ENCODE results near the gene BSN.

The BSN gene

DNA sequence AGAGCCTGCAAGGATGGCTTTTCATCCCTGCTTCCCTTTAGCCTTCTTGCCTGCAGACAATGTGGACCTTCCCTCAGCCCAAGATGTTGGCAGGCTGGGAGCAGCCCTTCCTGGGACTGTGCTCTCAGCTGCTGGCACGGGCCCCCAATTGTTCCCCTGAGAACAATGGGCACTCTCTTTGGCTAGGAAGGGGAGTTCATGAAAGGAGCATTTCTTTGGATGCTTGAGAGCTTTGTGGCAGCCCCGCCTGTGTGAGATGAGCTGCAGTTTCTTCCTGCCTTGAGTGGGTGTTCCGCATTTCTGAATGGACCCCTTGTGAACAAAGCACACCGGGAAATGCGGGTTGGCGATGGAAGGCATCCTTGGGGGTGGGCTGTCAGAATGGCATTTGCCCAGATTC is 35.0 kb upstream of the BSN start:
- Histone ChIP-seq H3K9ac (ENCODE audit: low read depth in 1 of 2, low read length in 2 of 2) (no peak overlapping the region), H3K27ac (ENCODE audit: low read depth, low read length) (no peak overlapping the region), H3K27me3 (ENCODE audit: control insufficient read depth in 1 of 2, insufficient read depth in 2 of 2, low read length in 2 of 2) (no peaks in the 10 kb centered on the region), H3K36me3 (ENCODE audit: control insufficient read depth in 1 of 2, insufficient read depth in 2 of 2, low read length in 2 of 2) (peaks cover 0 to 46% of the 10 kb centered on the region in 2 donors), H3K4me1 (ENCODE audit: control insufficient read depth in 1 of 2, insufficient read depth in 2 of 2, low read length in 2 of 2) (no peaks in the 10 kb centered on the region), H3K4me3 (ENCODE audit: low read depth in 1 of 2, low read length in 2 of 2) (no peak overlapping the region), H3K9me3 (ENCODE audit: control insufficient read depth in 1 of 2, low read length in 2 of 2) (no peaks in the 10 kb centered on the region)

DNA sequence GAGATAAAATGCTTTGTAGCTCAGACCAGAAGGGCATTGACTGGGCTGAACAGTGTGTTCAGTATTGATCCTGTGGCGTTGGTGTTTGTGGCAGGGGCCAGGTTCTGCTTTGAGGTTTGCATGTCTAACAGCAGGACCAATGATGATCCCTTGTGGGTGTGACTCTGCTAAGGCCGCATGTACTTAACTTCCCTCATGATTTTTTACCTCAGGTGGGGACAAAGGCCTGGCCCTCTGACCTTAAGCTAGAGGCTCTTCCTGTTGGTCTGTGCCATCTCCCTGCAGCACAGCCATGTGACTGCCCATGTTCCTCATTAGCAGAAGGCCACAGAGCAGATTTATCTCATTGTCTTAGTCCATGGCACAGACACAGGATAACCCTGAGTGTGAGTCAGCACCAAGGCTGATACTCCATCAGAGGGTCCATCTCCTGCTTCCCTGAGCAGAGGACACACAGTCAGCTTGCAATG is 34.3 kb upstream of the BSN start:
- Histone ChIP-seq H3K36me3 (ENCODE audit: control insufficient read depth in 1 of 2, insufficient read depth in 2 of 2, low read length in 2 of 2) (peaks cover 0 to 44% of the 10 kb centered on the region in 2 donors), H3K27ac (ENCODE audit: low read depth, low read length) (no peak overlapping the region), H3K9ac (ENCODE audit: low read depth in 1 of 2, low read length in 2 of 2) (no peak overlapping the region)

DNA sequence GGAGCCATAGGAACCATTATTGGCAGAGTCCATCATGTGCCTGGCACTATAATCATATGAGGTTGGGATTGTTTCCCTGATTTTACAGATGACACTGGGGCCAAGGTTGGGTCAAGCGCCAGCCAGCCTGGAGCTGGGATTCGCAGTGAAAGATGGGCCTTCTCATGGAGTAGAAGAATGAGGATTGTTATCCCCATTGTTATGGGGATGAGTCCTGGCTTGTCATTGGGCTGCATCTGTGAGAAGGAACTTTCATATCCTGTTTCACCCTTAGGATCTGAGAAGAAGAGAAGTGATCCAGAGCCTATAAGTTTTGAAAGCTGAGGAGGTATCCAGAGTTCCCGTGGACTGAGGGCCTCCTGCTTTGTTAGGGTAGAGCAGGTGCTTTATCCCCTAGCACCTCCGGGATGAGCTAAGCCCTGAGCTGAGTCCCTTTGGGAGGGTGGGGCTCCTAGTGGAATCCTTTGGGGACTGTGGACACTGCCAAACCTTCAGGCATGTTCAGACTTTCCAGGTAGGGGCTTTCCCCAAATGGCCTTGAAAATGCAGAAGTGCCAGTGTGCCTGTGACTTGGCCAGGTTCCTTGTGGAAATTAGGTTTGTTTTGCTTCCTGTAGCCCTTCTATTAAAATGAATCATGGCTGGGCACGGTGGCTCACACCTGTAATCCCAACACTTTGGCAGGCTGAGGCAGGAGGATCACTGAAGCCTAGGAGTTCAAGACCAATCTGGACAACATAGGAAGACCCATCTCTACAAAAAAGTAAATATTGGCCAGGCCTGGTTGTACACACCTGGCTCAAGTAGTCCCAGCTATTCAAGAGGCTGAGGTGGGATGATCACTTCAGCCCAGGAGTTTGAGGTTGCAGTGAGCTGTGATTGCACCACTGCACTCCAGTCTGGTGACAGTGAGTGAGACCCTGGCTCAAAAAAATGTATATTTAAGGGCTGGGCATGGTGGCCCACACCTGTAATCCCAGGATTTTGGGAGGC is 30.2 kb upstream of the BSN start:
- H3K4me3 ChIP-seq (ENCODE audit: low read depth in 1 of 2, low read length in 2 of 2) = no peak overlapping the region

More for the DNA sequence above, 34.3 kb upstream of the BSN start:
- Histone ChIP-seq H3K4me3 (ENCODE audit: low read depth in 1 of 2, low read length in 2 of 2) (no peak overlapping the region), H3K4me1 (ENCODE audit: control insufficient read depth in 1 of 2, insufficient read depth in 2 of 2, low read length in 2 of 2) (no peaks in the 10 kb centered on the region), H3K9me3 (ENCODE audit: control insufficient read depth in 1 of 2, low read length in 2 of 2) (no peaks in the 10 kb centered on the region), H3K27me3 (ENCODE audit: control insufficient read depth in 1 of 2, insufficient read depth in 2 of 2, low read length in 2 of 2) (no peaks in the 10 kb centered on the region)

DNA sequence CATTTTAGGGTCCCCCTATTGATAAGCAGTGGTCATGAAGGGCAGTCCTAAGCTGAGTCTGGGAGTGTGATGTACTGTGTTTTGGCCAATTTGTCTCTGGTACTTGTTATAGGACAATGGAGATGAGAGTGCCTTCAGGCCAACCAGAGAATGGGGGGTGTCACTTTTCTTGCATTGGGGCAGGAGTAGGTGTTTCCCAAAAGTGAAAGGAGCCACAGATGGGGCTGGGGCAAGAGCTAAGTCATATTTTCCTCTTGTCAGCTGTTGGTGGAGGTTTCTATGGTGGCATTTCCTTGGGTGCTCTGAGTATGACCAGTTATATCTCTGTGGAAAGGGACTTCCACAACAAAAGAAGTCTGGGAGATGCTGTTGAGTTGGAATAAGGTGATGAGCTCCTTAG is 24.7 kb upstream of the BSN start:
- Histone ChIP-seq H3K9ac (ENCODE audit: low read depth in 1 of 2, low read length in 2 of 2) (no peak overlapping the region), H3K27me3 (ENCODE audit: control insufficient read depth in 1 of 2, insufficient read depth in 2 of 2, low read length in 2 of 2) (no peaks in the 10 kb centered on the region), H3K9me3 (ENCODE audit: control insufficient read depth in 1 of 2, low read length in 2 of 2) (no peaks in the 10 kb centered on the region), H3K36me3 (ENCODE audit: control insufficient read depth in 1 of 2, insufficient read depth in 2 of 2, low read length in 2 of 2) (peaks cover 19 to 32% of the 10 kb centered on the region in 2 donors), H3K27ac (ENCODE audit: low read depth, low read length) (no peak overlapping the region), H3K4me1 (ENCODE audit: control insufficient read depth in 1 of 2, insufficient read depth in 2 of 2, low read length in 2 of 2) (no peaks in the 10 kb centered on the region), H3K4me3 (ENCODE audit: low read depth in 1 of 2, low read length in 2 of 2) (no peak overlapping the region)

More for the DNA sequence above, 30.2 kb upstream of the BSN start:
- Histone ChIP-seq H3K9me3 (ENCODE audit: control insufficient read depth in 1 of 2, low read length in 2 of 2) (no peaks in the 10 kb centered on the region), H3K27ac (ENCODE audit: low read depth, low read length) (no peak overlapping the region), H3K4me1 (ENCODE audit: control insufficient read depth in 1 of 2, insufficient read depth in 2 of 2, low read length in 2 of 2) (no peaks in the 10 kb centered on the region), H3K9ac (ENCODE audit: low read depth in 1 of 2, low read length in 2 of 2) (no peak overlapping the region), H3K27me3 (ENCODE audit: control insufficient read depth in 1 of 2, insufficient read depth in 2 of 2, low read length in 2 of 2) (no peaks in the 10 kb centered on the region), H3K36me3 (ENCODE audit: control insufficient read depth in 1 of 2, insufficient read depth in 2 of 2, low read length in 2 of 2) (peaks cover 0 to 18% of the 10 kb centered on the region in 2 donors)

DNA sequence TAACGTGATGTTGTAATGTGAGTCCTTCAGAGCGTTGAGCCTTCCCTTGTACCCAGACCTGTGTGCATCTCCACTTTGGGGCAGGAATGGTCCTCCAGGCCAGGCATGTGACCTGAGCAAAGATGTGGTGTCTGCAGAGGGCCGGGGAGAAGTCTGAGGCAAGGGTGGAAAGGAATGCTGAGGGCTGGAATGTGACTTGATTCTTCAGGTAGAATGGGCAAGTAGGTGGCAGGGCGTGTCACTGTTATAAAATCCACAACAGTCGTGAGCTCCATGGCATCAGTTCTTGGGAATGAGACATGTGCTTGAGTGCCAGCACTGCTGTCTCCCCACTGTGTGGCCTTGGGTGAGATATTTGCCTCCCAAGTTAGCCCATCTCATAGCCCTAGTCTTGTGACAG is 24.0 kb upstream of the BSN start:
- Histone ChIP-seq H3K27ac (ENCODE audit: low read depth, low read length) (no peak overlapping the region), H3K9me3 (ENCODE audit: control insufficient read depth in 1 of 2, low read length in 2 of 2) (no peaks in the 10 kb centered on the region), H3K36me3 (ENCODE audit: control insufficient read depth in 1 of 2, insufficient read depth in 2 of 2, low read length in 2 of 2) (peaks cover 23 to 29% of the 10 kb centered on the region in 2 donors), H3K9ac (ENCODE audit: low read depth in 1 of 2, low read length in 2 of 2) (no peak overlapping the region), H3K4me1 (ENCODE audit: control insufficient read depth in 1 of 2, insufficient read depth in 2 of 2, low read length in 2 of 2) (no peaks in the 10 kb centered on the region), H3K4me3 (ENCODE audit: low read depth in 1 of 2, low read length in 2 of 2) (no peak overlapping the region), H3K27me3 (ENCODE audit: control insufficient read depth in 1 of 2, insufficient read depth in 2 of 2, low read length in 2 of 2) (no peaks in the 10 kb centered on the region)

DNA sequence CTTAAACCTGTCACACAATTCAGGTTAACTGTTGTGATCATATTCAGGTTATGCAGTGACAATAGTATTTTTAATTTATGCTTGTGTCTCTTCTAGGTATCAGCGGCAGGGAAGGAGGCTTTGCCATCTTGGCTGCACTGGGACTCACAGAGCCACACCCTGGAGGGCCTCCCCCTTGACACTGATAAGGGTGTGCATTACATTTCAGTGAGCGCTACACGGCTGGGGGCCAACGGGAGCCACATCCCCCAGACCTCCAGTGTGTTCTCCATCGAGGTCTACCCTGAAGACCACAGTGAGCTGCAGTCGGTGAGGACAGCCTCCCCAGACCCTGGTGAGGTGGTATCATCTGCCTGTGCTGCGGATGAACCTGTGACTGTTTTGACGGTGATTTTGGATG is 23.6 kb upstream of the BSN start:
- Histone ChIP-seq H3K9me3 (ENCODE audit: control insufficient read depth in 1 of 2, low read length in 2 of 2) (no peaks in the 10 kb centered on the region), H3K4me3 (ENCODE audit: low read depth in 1 of 2, low read length in 2 of 2) (no peak overlapping the region), H3K4me1 (ENCODE audit: control insufficient read depth in 1 of 2, insufficient read depth in 2 of 2, low read length in 2 of 2) (no peaks in the 10 kb centered on the region), H3K36me3 (ENCODE audit: control insufficient read depth in 1 of 2, insufficient read depth in 2 of 2, low read length in 2 of 2) (peaks cover 24 to 29% of the 10 kb centered on the region in 2 donors), H3K27ac (ENCODE audit: low read depth, low read length) (no peak overlapping the region), H3K9ac (ENCODE audit: low read depth in 1 of 2, low read length in 2 of 2) (no peak overlapping the region), H3K27me3 (ENCODE audit: control insufficient read depth in 1 of 2, insufficient read depth in 2 of 2, low read length in 2 of 2) (no peaks in the 10 kb centered on the region)

DNA sequence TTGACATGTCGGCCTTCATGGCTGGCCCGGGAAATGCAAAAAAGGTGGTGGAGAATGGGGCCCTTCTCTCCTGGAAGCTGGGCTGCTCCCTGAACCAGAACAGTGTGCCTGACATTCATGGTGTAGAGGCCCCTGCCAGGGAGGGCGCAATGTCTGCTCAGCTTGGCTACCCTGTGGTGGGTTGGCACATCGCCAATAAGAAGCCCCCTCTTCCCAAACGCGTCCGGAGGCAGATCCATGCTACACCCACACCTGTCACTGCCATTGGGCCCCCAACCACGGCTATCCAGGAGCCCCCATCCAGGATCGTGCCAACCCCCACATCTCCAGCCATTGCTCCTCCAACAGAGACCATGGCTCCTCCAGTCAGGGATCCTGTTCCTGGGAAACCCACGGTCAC is 23.1 kb upstream of the BSN start:
- no peak overlapping the region for H3K9ac ChIP-seq (ENCODE audit: low read depth in 1 of 2, low read length in 2 of 2)
- no peaks in the 10 kb centered on the region for H3K9me3 ChIP-seq (ENCODE audit: control insufficient read depth in 1 of 2, low read length in 2 of 2)
- peaks cover 24 to 29% of the 10 kb centered on the region in 2 donors for H3K36me3 ChIP-seq (ENCODE audit: control insufficient read depth in 1 of 2, insufficient read depth in 2 of 2, low read length in 2 of 2)
- peaks cover 2 to 3% of the 10 kb centered on the region in 2 donors for H3K4me1 ChIP-seq (ENCODE audit: control insufficient read depth in 1 of 2, insufficient read depth in 2 of 2, low read length in 2 of 2)
- no peak overlapping the region for H3K27ac ChIP-seq (ENCODE audit: low read depth, low read length)
- H3K4me3 ChIP-seq (ENCODE audit: low read depth in 1 of 2, low read length in 2 of 2) = no peak overlapping the region
- no peaks in the 10 kb centered on the region for H3K27me3 ChIP-seq (ENCODE audit: control insufficient read depth in 1 of 2, insufficient read depth in 2 of 2, low read length in 2 of 2)

DNA sequence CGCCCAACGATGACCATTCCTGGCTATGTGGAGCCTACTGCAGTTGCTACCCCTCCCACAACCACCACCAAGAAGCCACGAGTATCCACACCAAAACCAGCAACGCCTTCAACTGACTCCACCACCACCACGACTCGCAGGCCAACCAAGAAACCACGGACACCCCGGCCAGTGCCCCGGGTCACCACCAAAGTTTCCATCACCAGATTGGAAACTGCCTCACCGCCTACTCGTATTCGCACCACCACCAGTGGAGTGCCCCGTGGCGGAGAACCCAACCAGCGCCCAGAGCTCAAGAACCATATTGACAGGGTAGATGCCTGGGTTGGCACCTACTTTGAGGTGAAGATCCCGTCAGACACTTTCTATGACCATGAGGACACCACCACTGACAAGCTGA is 22.6 kb upstream of the BSN start:
- Histone ChIP-seq H3K27me3 (ENCODE audit: control insufficient read depth in 1 of 2, insufficient read depth in 2 of 2, low read length in 2 of 2) (no peaks in the 10 kb centered on the region), H3K9ac (ENCODE audit: low read depth in 1 of 2, low read length in 2 of 2) (no peak overlapping the region), H3K36me3 (ENCODE audit: control insufficient read depth in 1 of 2, insufficient read depth in 2 of 2, low read length in 2 of 2) (peaks cover 24 to 29% of the 10 kb centered on the region in 2 donors), H3K4me3 (ENCODE audit: low read depth in 1 of 2, low read length in 2 of 2) (no peak overlapping the region), H3K4me1 (ENCODE audit: control insufficient read depth in 1 of 2, insufficient read depth in 2 of 2, low read length in 2 of 2) (peaks cover 7 to 8% of the 10 kb centered on the region in 2 donors), H3K27ac (ENCODE audit: low read depth, low read length) (no peak overlapping the region), H3K9me3 (ENCODE audit: control insufficient read depth in 1 of 2, low read length in 2 of 2) (no peaks in the 10 kb centered on the region)

DNA sequence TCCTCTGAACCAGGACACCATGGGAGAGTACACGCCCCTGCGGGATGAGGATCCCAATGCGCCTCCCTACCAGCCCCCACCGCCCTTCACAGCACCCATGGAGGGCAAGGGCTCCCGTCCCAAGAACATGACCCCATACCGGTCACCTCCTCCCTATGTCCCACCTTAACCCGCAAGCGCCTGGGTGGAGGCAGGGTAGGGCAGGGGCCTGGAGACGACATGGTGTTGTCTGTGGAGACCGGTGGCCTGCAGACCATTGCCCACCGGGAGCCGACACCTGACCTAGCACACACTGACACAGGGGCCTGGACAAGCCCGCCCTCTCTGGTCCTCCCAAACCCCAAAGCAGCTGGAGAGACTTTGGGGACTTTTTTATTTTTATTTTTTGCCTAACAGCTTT is 21.2 kb upstream of the BSN start:
- no peaks in the 10 kb centered on the region for H3K9me3 ChIP-seq (ENCODE audit: control insufficient read depth in 1 of 2, low read length in 2 of 2)
- H3K36me3 ChIP-seq (ENCODE audit: control insufficient read depth in 1 of 2, insufficient read depth in 2 of 2, low read length in 2 of 2) = peaks cover 24 to 29% of the 10 kb centered on the region in 2 donors
- no peak overlapping the region for H3K9ac ChIP-seq (ENCODE audit: low read depth in 1 of 2, low read length in 2 of 2)
- H3K27me3 ChIP-seq (ENCODE audit: control insufficient read depth in 1 of 2, insufficient read depth in 2 of 2, low read length in 2 of 2) = no peaks in the 10 kb centered on the region
- H3K4me3 ChIP-seq (ENCODE audit: low read depth in 1 of 2, low read length in 2 of 2) = no peak overlapping the region
- H3K27ac ChIP-seq (ENCODE audit: low read depth, low read length) = no peak overlapping the region
- peaks cover 7 to 9% of the 10 kb centered on the region in 2 donors for H3K4me1 ChIP-seq (ENCODE audit: control insufficient read depth in 1 of 2, insufficient read depth in 2 of 2, low read length in 2 of 2)

DNA sequence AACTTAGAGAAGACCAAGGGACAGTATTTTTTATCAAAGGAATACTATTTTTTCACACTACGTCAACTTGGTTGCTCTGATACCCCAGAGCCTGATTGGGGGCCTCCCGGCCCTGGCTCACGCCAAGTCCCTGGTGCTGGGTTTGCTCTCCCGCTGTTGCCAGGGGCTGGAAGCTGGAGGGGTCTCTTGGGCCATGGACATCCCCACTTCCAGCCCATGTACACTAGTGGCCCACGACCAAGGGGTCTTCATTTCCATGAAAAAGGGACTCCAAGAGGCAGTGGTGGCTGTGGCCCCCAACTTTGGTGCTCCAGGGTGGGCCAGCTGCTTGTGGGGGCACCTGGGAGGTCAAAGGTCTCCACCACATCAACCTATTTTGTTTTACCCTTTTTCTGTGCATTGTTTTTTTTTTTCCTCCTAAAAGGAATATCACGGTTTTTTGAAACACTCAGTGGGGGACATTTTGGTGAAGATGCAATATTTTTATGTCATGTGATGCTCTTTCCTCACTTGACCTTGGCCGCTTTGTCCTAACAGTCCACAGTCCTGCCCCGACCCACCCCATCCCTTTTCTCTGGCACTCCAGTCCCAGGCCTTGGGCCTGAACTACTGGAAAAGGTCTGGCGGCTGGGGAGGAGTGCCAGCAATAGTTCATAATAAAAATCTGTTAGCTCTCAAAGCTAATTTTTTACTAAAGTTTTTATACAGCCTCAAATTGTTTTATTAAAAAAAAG is 20.3 kb upstream of the BSN start:
- peaks cover 7 to 9% of the 10 kb centered on the region in 2 donors for H3K4me1 ChIP-seq (ENCODE audit: control insufficient read depth in 1 of 2, insufficient read depth in 2 of 2, low read length in 2 of 2)
- H3K27me3 ChIP-seq (ENCODE audit: control insufficient read depth in 1 of 2, insufficient read depth in 2 of 2, low read length in 2 of 2) = no peaks in the 10 kb centered on the region
- H3K27ac ChIP-seq (ENCODE audit: low read depth, low read length) = no peak overlapping the region
- no peaks in the 10 kb centered on the region for H3K9me3 ChIP-seq (ENCODE audit: control insufficient read depth in 1 of 2, low read length in 2 of 2)
- H3K9ac ChIP-seq (ENCODE audit: low read depth in 1 of 2, low read length in 2 of 2) = no peak overlapping the region
- H3K36me3 ChIP-seq (ENCODE audit: control insufficient read depth in 1 of 2, insufficient read depth in 2 of 2, low read length in 2 of 2) = peaks cover 24 to 29% of the 10 kb centered on the region in 2 donors
- H3K4me3 ChIP-seq (ENCODE audit: low read depth in 1 of 2, low read length in 2 of 2) = no peak overlapping the region

All from duodenal mucosa (tissue), 2 donors.